HEK293 (cell line): Measurements from ENCODE around the gene SLFNL1.

Experiments used
- CTCF ChIA-PET: fragments of 350-600 bp; formaldehyde crosslinking; extraction: SDS; loops from one replicate; lab custom pipeline; 2021; ENCODE audit warnings: antibody characterized with exemption; lab: Yijun Ruan, JAX
- POLR2A ChIA-PET: fragments of 300-600 bp; formaldehyde crosslinking; extraction: SDS; loops from one replicate; lab custom pipeline; 2020; ENCODE audit warnings: antibody characterized with exemption, inconsistent platforms; lab: Yijun Ruan, JAX
- H3K27ac ChIP-seq: fragments of 200-500 bp; sonication (Bioruptor generic); 2 replicates; pipeline ENCODE4 v1.5.1; 2014; ENCODE audit warnings: low read depth, low read length, control low read depth, inconsistent platforms; ENCODE audit errors: extremely low read depth
- H3K36me3 ChIP-seq, 2 experiments: fragments of 200-500 bp in 1 of 2; sonication (Bioruptor generic) in 1 of 2; 1 replicate in 1 of 2; 2 replicates in 1 of 2; pipeline ENCODE4 v1.5.1; 2014 to 2017; ENCODE audit warnings: inconsistent platforms in 2 of 2, low read length in 2 of 2; ENCODE audit not compliant: control insufficient read depth in 2 of 2, insufficient read depth in 1 of 2
- H3K4me1 ChIP-seq: fragments of 200-500 bp; sonication (Bioruptor generic); 2 replicates; pipeline ENCODE4 v1.5.1; 2014; ENCODE audit warnings: mild to moderate bottlenecking, low read length, inconsistent platforms; ENCODE audit not compliant: control insufficient read depth, insufficient read depth
- H3K4me3 ChIP-seq: 2 replicates; pipeline ENCODE4 v1.5.1; 2011; ENCODE audit warnings: low read depth, mild to moderate bottlenecking, control low read depth, low read length, moderate library complexity
- H3K9me3 ChIP-seq: fragments of 200-500 bp; sonication (Bioruptor generic); 2 replicates; pipeline ENCODE4 v1.5.1; 2014; ENCODE audit warnings: low read depth, low read length, inconsistent platforms; ENCODE audit not compliant: control insufficient read depth, insufficient read depth
- ZBTB8A ChIP-seq: fragments of 450-650 bp; formaldehyde crosslinking; IDR thresholded peaks from 2 replicates; pipeline ENCODE4 v1.5.1; 2016; ENCODE audit warnings: missing biosample characterization, missing genetic modification characterization
- ZFP41 ChIP-seq: fragments of 450-650 bp; formaldehyde crosslinking; IDR thresholded peaks from 2 replicates; pipeline ENCODE4 v1.5.1; 2016; ENCODE audit warnings: missing biosample characterization, missing genetic modification characterization, borderline replicate concordance
- ZNF214 ChIP-seq: fragments of 450-650 bp; formaldehyde crosslinking; IDR thresholded peaks from 2 replicates; pipeline ENCODE4 v1.5.1; 2017; ENCODE audit warnings: missing biosample characterization, mild to moderate bottlenecking, missing genetic modification characterization, borderline replicate concordance
- ZNF596 ChIP-seq: fragments of 450-650 bp; IDR thresholded peaks from 2 replicates; pipeline ENCODE4 v1.5.0; 2018; ENCODE audit warnings: missing biosample characterization, mild to moderate bottlenecking, missing genetic modification characterization, moderate library complexity
- ZNF792 ChIP-seq: fragments of 450-650 bp; formaldehyde crosslinking; IDR thresholded peaks from 2 replicates; pipeline ENCODE4 v1.5.1; 2016; ENCODE audit warnings: missing biosample characterization, missing genetic modification characterization
- ZSCAN16 ChIP-seq: fragments of 450-650 bp; formaldehyde crosslinking; IDR thresholded peaks from 2 replicates; pipeline ENCODE4 v1.5.1; 2016; ENCODE audit warnings: missing biosample characterization, missing genetic modification characterization
- TF ChIP-seq, protein P1 (sequence below): fragments of 450-650 bp; formaldehyde crosslinking; IDR thresholded peaks from 2 replicates; pipeline ENCODE4 v1.5.1; 2016; ENCODE audit warnings: missing biosample characterization, missing genetic modification characterization, low read depth
- TF ChIP-seq, protein P2 (sequence below): fragments of 450-650 bp; formaldehyde crosslinking; IDR thresholded peaks from 2 replicates; pipeline ENCODE4 v1.5.1; 2017; ENCODE audit warnings: missing biosample characterization, mild to moderate bottlenecking, missing genetic modification characterization, moderate library complexity
- TF ChIP-seq, protein P3 (sequence below): fragments of 450-650 bp; formaldehyde crosslinking; IDR thresholded peaks from 2 replicates; pipeline ENCODE4 v1.5.1; 2016; ENCODE audit warnings: missing biosample characterization, missing genetic modification characterization
- TF ChIP-seq, protein P4 (sequence below): fragments of 450-650 bp; formaldehyde crosslinking; IDR thresholded peaks from 2 replicates; pipeline ENCODE4 v1.5.1; 2016; ENCODE audit warnings: missing biosample characterization, missing genetic modification characterization
- TF ChIP-seq, protein P5 (sequence below): fragments of 450-650 bp; formaldehyde crosslinking; IDR thresholded peaks from 2 replicates; pipeline ENCODE4 v1.5.1; 2016; ENCODE audit warnings: missing biosample characterization, missing genetic modification characterization, borderline replicate concordance
- TF ChIP-seq, protein P6 (sequence below): fragments of 450-650 bp; formaldehyde crosslinking; IDR thresholded peaks from 2 replicates; pipeline ENCODE4 v1.5.1; 2016; ENCODE audit warnings: missing biosample characterization, missing genetic modification characterization

The SLFNL1 gene

DNA sequence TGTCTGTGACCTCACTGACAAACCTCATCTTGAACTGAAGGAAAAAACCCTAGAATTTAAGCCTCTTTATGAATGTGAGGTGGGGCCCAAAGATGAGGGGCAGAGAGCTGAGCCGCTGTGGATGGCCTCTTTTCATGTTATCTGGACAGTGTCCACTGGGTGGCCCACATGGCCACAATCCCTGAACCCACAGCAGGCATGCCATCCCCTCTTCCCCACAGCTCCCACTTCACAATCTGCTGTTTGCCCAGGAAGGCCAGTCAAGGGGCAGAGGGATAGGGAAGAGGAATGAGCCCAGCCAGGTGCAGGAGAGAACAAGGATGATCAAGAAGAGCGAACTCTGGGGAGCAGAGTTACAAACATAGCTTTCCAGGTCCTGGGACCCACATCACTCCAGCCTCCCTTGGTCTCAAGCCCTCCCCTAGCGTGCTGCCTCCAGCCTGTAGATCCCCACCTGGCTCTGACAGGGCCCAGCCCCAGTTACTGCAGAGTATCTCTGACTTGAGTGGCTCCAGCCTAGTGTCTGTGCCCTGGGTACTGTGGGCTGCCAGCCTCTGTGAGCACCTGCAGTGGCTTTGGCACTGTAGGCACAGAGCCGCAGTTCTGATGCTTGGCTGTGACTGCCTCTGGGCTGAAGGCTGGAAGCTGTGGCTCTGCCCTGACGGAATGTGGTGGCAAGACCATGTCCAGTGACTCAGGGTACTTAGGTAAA, 1.9 kb upstream of the SLFNL1 start:
- CTCF ChIA-PET = interaction anchor here (0.6 to 2.7 kb wide), 6 partner anchors 11 to 493 kb away, joined by 3 to 6 read pairs (median 4); no protein-coding TSS in a partner anchor
- Histone ChIP-seq H3K4me1 (no peaks in the 10 kb centered on the region), H3K36me3 (peaks cover 0 to 63% of the 10 kb centered on the region in 2 experiments; a peak in 2 of 3 replicates)

DNA sequence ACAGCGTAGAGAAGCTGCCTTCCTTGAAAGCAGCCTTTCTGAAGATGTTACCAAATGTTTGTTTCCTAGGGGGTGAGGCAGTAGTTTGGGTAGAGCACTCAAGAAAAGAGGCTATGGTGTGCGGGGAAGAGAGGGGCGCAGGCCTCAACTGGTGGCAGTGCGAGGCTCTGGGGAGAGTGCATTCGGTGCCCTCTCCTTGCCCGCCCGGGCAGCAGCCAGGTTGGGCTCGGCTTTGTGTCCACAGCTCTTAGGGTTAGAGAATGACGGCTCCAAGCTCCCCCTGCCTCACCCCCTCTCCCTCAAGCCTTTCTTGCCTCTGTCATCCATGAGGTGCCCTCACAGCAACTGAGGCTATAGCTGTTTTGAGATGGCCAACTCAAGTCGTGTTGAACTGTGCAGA, 899 bp upstream of the SLFNL1 start:
- H3K27ac ChIP-seq = no peak overlapping the region
- H3K4me1 ChIP-seq = no peaks in the 10 kb centered on the region
- H3K36me3 ChIP-seq = peaks cover 0 to 63% of the 10 kb centered on the region in 2 experiments; a peak in 2 of 3 replicates
- H3K4me3 ChIP-seq = no peak overlapping the region
- CTCF ChIA-PET = interaction anchor here (0.7 to 2.7 kb wide), 4 partner anchors 12 to 494 kb away, joined by 3 to 6 read pairs (median 6); no protein-coding TSS in a partner anchor
- TF ChIP-seq, protein P1, sequence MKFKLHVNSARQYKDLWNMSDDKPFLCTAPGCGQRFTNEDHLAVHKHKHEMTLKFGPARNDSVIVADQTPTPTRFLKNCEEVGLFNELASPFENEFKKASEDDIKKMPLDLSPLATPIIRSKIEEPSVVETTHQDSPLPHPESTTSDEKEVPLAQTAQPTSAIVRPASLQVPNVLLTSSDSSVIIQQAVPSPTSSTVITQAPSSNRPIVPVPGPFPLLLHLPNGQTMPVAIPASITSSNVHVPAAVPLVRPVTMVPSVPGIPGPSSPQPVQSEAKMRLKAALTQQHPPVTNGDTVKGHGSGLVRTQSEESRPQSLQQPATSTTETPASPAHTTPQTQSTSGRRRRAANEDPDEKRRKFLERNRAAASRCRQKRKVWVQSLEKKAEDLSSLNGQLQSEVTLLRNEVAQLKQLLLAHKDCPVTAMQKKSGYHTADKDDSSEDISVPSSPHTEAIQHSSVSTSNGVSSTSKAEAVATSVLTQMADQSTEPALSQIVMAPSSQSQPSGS (tag by site-specific recombination) = no peak
- TF ChIP-seq ZNF214 (tag by site-specific recombination) = no peak
- TF ChIP-seq, protein P2, sequence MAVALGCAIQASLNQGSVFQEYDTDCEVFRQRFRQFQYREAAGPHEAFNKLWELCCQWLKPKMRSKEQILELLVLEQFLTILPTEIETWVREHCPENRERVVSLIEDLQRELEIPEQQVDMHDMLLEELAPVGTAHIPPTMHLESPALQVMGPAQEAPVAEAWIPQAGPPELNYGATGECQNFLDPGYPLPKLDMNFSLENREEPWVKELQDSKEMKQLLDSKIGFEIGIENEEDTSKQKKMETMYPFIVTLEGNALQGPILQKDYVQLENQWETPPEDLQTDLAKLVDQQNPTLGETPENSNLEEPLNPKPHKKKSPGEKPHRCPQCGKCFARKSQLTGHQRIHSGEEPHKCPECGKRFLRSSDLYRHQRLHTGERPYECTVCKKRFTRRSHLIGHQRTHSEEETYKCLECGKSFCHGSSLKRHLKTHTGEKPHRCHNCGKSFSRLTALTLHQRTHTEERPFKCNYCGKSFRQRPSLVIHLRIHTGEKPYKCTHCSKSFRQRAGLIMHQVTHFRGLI (tag by site-specific recombination) = peak; percentile 66; the same call in 1 of the 2 replicates
- TF ChIP-seq, all 188 proteins: peak for 1
- POLR2A ChIA-PET = interaction anchor here (0.6 kb wide), 2 partner anchors 277 to 366 kb away, joined by 3 read pairs; no protein-coding TSS in a partner anchor
- no peaks in the 10 kb centered on the region for H3K9me3 ChIP-seq

More for the DNA sequence above, 1.9 kb upstream of the SLFNL1 start:
- Histone ChIP-seq H3K9me3 (no peaks in the 10 kb centered on the region), H3K4me3 (no peak overlapping the region), H3K27ac (no peak overlapping the region)
- no peak for TF ChIP-seq ZFP41
- TF ChIP-seq, protein P3, sequence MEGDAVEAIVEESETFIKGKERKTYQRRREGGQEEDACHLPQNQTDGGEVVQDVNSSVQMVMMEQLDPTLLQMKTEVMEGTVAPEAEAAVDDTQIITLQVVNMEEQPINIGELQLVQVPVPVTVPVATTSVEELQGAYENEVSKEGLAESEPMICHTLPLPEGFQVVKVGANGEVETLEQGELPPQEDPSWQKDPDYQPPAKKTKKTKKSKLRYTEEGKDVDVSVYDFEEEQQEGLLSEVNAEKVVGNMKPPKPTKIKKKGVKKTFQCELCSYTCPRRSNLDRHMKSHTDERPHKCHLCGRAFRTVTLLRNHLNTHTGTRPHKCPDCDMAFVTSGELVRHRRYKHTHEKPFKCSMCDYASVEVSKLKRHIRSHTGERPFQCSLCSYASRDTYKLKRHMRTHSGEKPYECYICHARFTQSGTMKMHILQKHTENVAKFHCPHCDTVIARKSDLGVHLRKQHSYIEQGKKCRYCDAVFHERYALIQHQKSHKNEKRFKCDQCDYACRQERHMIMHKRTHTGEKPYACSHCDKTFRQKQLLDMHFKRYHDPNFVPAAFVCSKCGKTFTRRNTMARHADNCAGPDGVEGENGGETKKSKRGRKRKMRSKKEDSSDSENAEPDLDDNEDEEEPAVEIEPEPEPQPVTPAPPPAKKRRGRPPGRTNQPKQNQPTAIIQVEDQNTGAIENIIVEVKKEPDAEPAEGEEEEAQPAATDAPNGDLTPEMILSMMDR = peak; percentile 58; the same call in 1 of the 2 replicates
- POLR2A ChIA-PET = interaction anchor here (0.6 kb wide), 1 partner anchor 367 kb away, joined by 3 read pairs; no protein-coding TSS in a partner anchor

DNA sequence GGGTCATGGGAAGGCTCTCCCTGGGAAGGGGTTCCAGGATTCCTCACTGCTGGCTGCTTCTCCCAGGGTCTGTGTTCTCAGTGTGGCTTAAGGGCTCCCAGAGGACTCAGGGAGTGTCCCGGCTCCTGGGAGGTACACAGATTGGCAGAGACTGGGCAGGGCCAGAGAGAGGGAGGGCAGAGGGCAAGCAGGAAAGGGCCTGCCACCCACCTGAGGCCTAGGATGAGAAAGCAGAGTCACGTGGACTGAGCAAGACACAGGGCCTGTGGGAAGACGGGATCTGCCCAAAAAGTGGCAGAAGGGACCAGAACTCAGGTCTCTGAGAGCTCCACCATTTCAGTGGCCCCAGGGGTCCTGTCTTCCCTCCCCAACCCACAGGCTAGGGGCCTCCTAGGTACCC, 871 bp downstream of the SLFNL1 start:
- POLR2A ChIA-PET = no interaction called here
- H3K36me3 ChIP-seq = peaks cover 0 to 63% of the 10 kb centered on the region in 2 experiments; a peak in 1 of 3 replicates
- H3K9me3 ChIP-seq = no peaks in the 10 kb centered on the region
- CTCF ChIA-PET = interaction anchor here (0.6 kb wide), 1 partner anchor 494 kb away, joined by 3 read pairs; no protein-coding TSS in a partner anchor
- no peak overlapping the region for H3K4me3 ChIP-seq
- no peaks in the 10 kb centered on the region for H3K4me1 ChIP-seq
- no peak overlapping the region; the same call in 1 of the 2 replicates for H3K27ac ChIP-seq
- no peak for TF ChIP-seq ZSCAN16
- TF ChIP-seq, protein P4, sequence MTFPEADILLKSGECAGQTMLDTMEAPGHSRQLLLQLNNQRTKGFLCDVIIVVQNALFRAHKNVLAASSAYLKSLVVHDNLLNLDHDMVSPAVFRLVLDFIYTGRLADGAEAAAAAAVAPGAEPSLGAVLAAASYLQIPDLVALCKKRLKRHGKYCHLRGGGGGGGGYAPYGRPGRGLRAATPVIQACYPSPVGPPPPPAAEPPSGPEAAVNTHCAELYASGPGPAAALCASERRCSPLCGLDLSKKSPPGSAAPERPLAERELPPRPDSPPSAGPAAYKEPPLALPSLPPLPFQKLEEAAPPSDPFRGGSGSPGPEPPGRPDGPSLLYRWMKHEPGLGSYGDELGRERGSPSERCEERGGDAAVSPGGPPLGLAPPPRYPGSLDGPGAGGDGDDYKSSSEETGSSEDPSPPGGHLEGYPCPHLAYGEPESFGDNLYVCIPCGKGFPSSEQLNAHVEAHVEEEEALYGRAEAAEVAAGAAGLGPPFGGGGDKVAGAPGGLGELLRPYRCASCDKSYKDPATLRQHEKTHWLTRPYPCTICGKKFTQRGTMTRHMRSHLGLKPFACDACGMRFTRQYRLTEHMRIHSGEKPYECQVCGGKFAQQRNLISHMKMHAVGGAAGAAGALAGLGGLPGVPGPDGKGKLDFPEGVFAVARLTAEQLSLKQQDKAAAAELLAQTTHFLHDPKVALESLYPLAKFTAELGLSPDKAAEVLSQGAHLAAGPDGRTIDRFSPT (tag by site-specific recombination) = no peak
- no peak for TF ChIP-seq ZNF792 (tag by site-specific recombination)
- TF ChIP-seq ZNF596 = no peak
- TF ChIP-seq, protein P5, sequence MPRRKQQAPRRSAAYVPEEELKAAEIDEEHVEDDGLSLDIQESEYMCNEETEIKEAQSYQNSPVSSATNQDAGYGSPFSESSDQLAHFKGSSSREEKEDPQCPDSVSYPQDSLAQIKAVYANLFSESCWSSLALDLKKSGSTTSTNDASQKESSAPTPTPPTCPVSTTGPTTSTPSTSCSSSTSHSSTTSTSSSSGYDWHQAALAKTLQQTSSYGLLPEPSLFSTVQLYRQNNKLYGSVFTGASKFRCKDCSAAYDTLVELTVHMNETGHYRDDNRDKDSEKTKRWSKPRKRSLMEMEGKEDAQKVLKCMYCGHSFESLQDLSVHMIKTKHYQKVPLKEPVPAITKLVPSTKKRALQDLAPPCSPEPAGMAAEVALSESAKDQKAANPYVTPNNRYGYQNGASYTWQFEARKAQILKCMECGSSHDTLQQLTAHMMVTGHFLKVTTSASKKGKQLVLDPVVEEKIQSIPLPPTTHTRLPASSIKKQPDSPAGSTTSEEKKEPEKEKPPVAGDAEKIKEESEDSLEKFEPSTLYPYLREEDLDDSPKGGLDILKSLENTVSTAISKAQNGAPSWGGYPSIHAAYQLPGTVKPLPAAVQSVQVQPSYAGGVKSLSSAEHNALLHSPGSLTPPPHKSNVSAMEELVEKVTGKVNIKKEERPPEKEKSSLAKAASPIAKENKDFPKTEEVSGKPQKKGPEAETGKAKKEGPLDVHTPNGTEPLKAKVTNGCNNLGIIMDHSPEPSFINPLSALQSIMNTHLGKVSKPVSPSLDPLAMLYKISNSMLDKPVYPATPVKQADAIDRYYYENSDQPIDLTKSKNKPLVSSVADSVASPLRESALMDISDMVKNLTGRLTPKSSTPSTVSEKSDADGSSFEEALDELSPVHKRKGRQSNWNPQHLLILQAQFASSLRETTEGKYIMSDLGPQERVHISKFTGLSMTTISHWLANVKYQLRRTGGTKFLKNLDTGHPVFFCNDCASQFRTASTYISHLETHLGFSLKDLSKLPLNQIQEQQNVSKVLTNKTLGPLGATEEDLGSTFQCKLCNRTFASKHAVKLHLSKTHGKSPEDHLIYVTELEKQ = no peak
- no peak for TF ChIP-seq ZBTB8A (tag by site-specific recombination)
- TF ChIP-seq, protein P6, sequence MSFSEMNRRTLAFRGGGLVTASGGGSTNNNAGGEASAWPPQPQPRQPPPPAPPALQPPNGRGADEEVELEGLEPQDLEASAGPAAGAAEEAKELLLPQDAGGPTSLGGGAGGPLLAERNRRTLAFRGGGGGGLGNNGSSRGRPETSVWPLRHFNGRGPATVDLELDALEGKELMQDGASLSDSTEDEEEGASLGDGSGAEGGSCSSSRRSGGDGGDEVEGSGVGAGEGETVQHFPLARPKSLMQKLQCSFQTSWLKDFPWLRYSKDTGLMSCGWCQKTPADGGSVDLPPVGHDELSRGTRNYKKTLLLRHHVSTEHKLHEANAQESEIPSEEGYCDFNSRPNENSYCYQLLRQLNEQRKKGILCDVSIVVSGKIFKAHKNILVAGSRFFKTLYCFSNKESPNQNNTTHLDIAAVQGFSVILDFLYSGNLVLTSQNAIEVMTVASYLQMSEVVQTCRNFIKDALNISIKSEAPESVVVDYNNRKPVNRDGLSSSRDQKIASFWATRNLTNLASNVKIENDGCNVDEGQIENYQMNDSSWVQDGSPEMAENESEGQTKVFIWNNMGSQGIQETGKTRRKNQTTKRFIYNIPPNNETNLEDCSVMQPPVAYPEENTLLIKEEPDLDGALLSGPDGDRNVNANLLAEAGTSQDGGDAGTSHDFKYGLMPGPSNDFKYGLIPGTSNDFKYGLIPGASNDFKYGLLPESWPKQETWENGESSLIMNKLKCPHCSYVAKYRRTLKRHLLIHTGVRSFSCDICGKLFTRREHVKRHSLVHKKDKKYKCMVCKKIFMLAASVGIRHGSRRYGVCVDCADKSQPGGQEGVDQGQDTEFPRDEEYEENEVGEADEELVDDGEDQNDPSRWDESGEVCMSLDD (tag by site-specific recombination) = no peak
- TF ChIP-seq ZFP41 = no peak
